GM19324 (cell line): ENCODE results near the gene ISG15.
A peak's percentile ranks its signal among the peaks of the same experiment; 100 is the strongest.
"Not testable (repeated sequence)": the region's sequence is repeated elsewhere in the genome, so short reads cannot be mapped to it uniquely, and the experiment has no call there.

ENCODE experiments used
- ATAC-seq: cut with Tn5 transposase; IDR thresholded peaks from one replicate; pipeline ENCODE4 v1.9.1; 2021; ENCODE audit warnings: mild to moderate bottlenecking, moderate library complexity; ENCODE audit not compliant: unreplicated experiment, low FRiP score

ISG15 gene

GRCh38 chr1:1055841-1056736 is 42.8 kb downstream of the ISG15 start:
- ATAC-seq, result no peak

GRCh38 chr1:1057769-1058087 is 44.4 kb downstream of the ISG15 start:
- not testable (repeated sequence) for ATAC-seq

GRCh38 chr1:1058088-1058905 is 45.0 kb downstream of the ISG15 start:
- ATAC-seq, result no peak

GRCh38 chr1:1058921-1059493 is 45.7 kb downstream of the ISG15 start:
- no peak for ATAC-seq

GRCh38 chr1:1059494-1060280 is 46.4 kb downstream of the ISG15 start:
- ATAC-seq, result peak; percentile 73

- no peak for ATAC-seq
These were observed 47.1 kb downstream of the ISG15 start for GRCh38 chr1:1060281-1061000.

- ATAC-seq, result no peak
These were observed 48.5 kb downstream of the ISG15 start for GRCh38 chr1:1061682-1062345.

- no peak for ATAC-seq
These were observed 49.3 kb downstream of the ISG15 start for GRCh38 chr1:1062348-1063163.

GRCh38 chr1:1063261-1063944 is 50.1 kb downstream of the ISG15 start:
- no peak for ATAC-seq
